GM18858 (cell line): ENCODE results near the gene MCC.

Experiments used
- ATAC-seq: cut with Tn5 transposase; IDR thresholded peaks from one replicate; pipeline ENCODE4 v1.9.1; 2021; ENCODE audit not compliant: unreplicated experiment

The MCC gene

DNA sequence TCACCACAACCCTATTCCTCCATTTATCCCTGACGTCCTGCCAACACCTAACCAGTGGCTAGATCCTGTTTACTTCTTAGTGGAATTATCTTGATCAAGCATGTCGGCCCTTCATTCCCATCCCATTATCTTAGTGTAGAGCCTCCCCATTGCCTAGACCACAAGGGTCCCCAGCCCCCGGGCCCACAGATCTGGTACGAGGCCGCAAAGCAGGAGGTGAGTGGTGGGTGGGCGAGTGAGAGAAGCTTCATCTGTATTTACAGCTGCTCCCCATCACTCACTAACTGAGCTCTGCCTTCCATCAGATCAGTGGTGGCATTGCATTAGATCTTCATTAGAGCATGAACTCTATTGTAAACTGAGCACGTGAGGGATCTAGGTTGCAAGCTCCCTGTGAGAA, 236.2 kb downstream of the MCC start:
- no peak for ATAC-seq

DNA sequence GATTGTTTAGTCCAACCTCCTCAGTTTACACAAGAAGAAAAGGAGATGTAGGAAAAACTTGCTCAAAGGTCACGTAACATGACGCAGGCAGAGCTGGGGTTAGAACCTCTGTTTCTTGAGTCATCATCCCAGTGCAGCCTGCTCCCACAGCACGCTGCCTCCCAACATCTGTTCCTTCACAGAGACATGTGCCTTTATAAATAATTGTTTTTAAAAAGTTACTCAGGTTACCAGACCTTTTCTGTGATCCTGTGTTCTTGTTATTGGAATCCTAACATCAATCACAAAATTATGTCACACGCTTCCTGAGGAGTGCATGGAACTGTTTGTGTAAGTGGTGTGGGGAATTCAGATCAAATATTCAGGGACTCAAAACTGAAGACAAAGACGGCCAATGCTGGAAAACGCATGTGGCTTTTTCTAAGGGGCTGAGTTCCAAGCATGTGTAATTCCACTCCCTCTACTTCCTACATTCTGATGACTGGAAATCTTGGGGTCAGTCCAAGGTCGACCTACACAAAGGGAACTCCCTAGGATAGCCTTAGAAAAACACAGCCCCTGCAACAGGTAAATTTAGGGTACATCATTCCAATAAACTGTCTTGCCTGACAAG, 237.8 kb downstream of the MCC start:
- ATAC-seq, result no peak

DNA sequence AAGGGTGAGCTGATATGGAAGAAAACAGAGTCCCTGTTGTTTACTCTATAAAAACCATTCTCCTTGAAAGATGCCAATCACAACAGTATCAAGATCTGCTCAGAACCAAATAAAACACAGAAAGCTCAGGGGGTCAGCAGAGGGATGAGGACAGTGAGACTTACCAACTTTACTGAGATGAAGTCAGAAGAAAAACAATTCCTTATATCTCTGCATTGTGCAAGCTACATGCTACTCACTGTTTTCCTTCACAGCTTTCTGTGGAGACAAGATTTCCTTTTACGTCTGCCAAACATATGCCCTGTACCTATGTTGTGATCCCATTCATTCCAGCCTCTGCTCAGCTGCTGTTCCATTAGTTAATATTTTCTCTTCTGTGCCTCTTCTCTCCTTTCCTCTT, 239.0 kb downstream of the MCC start:
- ATAC-seq, result no peak

DNA sequence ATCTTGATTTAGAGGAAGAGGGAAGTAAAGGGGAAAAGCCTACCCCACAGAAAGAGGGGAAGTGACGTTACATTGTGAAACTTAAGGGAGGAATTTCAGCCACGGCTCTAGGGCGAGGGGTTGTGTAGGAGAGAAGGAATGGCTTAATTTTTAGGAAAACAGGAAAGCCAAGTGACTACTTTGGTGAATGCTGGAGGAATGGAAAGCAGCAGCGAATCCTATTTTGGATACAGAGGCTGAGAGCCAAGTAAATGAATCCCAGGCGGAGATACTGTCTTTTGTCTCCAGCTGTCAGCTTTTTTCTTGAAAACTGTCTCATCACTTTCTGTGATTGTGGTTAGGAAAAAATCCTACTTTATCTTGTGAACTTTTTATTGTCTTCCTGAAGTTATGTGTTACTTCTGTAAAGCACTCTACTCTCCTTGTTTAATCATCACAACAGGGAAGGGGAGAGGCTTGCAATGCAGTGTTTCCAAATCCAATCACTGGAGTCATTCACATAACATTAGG, 241.8 kb downstream of the MCC start:
- ATAC-seq, result no peak

- no peak for ATAC-seq
Observed at GRCh38 chr5:113245427-113246225, 242.6 kb downstream of the MCC start.

DNA sequence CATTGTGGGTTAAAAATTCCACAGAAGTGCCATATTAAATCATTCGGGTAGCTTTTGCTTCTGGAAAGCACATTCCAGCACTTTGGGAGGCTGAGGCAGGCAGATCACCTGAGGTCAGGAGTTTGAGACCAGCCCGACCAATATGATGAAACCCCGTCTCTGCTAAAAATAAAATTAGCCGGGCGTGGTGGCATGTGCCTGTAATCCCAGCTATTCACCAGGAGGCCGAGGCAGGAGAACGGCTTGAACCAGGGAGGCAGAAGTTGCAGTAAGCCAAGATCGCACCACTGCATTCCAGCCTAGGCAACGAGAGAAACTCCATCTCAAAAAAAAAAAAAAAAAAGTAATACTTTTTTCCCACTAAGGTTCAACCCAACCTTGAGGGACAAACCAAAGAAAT, 243.3 kb downstream of the MCC start:
- ATAC-seq, result no peak

- no peak for ATAC-seq
Observed at GRCh38 chr5:113243349-113243664, 244.9 kb downstream of the MCC start.

GRCh38 chr5:113242481-113243348, 245.5 kb downstream of the MCC start:
- no peak for ATAC-seq

- ATAC-seq, result no peak
Observed at GRCh38 chr5:113240951-113241726, 247.1 kb downstream of the MCC start.

DNA sequence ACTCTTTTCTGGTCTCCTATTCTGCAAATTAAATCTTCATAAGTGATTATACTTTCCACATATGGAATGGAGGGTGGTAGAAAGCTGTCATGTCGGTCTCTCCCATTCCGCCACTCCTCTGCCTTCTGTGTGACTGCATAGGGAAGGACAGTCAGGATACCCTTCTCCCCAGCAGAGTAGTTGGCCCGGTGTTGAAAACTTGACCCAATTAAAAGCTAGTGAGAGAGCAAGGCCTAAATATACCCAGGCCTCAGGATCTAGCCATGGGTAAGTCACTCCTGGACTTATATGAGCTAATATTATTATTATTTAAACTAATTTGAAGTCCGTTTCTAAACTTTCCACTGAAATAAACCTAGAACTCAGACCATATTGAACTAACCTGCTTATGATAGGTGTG, 248.2 kb downstream of the MCC start:
- ATAC-seq, result no peak

DNA sequence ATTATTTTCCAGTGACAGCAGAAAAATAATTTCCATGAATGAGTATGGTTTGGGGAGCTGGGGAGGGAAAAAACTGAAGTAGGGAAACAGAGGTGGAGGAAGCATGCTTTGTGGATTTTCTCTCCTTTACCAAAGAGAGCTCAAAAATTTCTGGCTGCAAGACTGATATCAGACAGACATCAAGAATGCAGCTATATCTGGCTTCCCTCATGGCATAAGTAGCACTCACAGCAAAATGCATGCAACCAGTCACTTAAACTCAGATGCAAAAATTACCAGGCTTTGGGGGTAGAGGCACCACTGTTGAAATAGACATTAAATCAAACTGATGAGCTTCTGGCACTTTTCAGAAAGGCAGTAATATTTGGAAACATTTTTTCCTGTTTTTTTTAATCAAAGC, 250.4 kb downstream of the MCC start:
- ATAC-seq, result no peak

DNA sequence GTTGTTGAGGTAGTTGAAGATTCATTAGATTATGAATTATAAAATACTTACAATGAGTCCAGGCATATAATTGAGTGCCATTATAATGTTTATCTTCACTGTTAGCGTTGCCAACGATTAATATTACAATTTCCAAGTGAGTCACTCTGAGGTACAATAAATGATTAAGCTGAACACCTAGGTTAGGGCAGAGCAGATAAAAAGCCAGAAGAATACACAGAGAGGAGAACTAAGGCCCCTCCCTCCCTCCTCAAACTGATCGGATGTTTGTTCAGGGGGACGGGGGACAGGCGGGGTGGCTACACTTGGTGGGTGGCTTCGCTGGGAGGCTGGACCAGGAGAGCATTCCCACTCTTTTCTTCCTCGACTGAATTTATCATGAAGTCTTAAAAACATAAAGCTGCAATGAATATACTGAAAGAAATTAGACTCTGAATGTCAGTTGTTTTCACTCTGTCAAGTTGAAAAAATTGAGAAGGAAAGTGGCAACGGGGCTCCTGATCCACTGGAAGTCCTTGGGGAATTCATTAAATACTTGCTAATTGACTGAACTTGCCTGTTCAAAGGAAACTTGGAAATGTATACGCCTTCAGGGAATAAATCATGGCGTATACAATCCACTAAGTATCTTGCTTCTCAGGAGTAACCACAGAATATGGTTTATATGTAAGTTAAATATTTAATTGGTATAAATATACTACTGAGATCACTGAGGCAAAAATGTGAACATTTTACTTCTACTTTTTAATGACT, 251.5 kb downstream of the MCC start:
- no peak for ATAC-seq

GRCh38 chr5:113235884-113236283, 252.4 kb downstream of the MCC start:
- ATAC-seq, result no peak

DNA sequence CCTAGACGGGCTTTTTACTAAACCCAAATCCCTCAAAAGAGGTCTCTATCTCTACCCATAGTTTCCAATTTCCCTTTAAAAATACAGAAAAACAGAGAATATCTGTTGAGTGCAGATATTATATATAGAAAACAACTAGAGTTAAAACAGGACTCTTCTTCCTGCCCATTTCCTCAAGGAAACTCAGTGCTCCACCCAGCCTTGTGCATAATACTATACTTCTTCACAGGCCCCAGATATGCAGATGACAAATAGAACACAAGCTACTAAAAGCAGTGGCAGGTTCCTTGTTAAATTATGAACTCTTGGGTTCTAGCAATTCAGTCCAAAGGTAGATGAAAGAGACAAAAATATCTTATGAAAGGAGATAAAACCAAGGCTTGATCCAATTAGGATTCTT, 253.7 kb downstream of the MCC start:
- ATAC-seq, result no peak

DNA sequence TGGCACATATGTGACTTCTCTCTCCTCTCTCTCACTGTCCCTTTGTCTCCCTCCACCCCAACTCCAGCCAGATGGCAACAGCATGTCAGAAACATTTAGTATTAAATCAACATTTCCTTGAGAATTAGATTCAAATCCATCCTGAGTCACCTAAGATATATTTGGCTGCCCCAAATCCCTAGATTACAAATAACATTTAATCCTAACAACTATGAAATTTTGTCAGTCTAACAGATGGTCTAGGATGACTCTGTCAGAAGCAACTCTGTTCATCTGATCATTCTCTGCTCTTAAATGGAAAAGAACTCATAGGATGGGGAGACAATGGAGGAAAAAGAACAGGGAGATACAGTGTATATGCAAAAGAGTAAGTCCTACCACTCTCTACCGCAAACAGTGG, 254.6 kb downstream of the MCC start:
- ATAC-seq, result no peak

DNA sequence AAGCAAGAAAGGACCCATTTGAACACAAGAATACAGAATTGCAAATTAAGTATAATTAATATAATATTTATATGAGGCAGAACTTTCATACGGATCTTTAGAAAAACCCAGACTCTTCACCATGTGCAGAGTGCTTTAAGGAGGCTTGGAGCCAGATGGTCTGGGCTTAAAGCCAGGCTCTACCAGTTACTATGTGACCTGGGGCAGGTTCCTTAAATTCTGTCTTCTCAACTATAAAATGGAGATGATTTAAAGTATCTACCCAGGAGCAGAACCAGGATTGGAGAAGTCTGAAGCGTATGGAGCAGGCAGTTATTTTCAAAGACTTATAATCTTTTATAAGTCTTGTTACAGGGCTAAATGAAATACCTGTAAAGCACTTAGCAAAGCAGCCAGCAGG, 255.6 kb downstream of the MCC start:
- no peak for ATAC-seq

DNA sequence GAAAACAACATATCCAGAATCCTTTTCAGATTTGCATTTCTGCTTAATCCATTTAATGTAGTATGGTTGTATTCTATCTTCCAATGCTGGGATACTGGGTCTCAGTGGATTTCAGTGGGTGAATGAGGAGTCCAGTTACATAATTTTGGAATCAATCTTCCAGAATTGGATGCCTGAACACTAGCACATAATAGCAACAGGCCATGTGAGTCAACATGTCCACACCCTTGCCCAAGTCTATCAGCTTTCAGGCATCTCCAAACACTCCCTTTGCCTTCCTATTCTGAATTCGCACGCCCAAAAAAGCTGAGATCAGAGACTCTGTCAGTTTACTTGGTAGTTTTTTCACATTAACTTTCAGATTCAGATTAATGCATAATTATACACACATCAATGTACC, 256.0 kb downstream of the MCC start:
- ATAC-seq, result no peak

DNA sequence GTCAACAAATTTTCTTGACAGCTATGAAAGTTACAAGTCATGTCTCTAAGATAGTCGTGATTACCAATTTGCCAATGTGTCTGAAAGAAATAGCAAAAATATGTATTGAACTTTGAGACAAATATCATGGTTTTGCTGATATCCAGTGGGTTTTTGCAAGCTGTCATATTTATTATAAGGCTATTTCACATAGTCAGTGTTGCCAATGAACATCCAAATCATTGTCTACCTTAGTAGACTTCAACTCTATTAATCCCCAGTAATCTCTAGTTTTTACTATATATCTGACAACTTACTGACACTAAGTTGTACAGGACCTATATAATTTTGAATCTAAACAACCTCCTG, 256.6 kb downstream of the MCC start:
- ATAC-seq, result no peak

- no peak for ATAC-seq
Observed at GRCh38 chr5:113230711-113231652, 257.3 kb downstream of the MCC start.
